Measurements from ENCODE around the gene FILIP1.
A peak's percentile ranks its signal among the peaks of the same experiment; 100 is the strongest.

The FILIP1 gene

DNA sequence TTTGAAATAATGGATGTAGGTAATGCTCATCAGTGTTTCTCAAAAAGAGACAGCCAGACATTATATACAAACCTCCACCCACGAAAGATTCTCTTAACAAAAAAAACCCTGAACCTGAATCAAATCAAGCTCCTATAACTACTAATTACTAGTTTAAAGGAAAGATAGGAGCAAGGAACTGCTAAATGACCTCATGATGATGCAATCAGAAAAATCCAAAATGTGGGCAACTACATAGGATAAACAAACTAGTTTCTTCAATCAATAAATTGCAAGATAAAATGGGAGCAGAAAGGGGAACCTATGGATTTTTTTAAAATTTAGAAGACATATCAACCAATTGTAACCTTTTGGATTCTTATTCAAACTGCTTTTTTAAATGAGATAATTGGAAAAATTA is 165.8 kb downstream of the FILIP1 start:
- no peak for DNase-seq
- in situ Hi-C loops (cut with HindIII; ENCODE audit: low pct_ligation_motif_present, low pct_unique_long_range_greater_than_20kb, low sequenced_read_pairs), result no loop called here

GRCh38 chr6:75326557-75327258 is 166.9 kb downstream of the FILIP1 start:
- no peak for DNase-seq
- in situ Hi-C loops (cut with HindIII; ENCODE audit: low pct_ligation_motif_present, low pct_unique_long_range_greater_than_20kb, low sequenced_read_pairs), result no loop called here

DNA sequence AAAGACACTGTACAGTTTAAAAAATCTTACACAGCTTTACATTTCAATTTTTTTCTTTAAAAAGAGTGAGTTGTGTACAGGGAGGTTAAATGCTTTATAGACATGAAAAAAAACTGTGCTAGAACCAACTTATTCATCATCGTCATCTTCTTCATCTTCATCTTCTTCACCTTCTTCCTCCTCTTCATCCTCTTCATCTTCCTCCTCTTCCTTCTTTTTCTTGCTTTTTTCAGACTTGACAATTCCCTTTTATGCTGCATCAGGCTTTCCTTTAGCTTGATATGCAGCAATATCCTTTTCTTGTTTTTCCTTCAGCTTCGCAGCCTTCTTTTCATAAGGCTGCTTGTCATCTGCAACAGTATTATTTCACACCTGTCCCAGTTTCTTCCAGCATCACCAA is 174.7 kb downstream of the FILIP1 start:
- in situ Hi-C loops (cut with HindIII; ENCODE audit: low pct_ligation_motif_present, low pct_unique_long_range_greater_than_20kb, low sequenced_read_pairs), result no loop called here
- no peak for DNase-seq

DNA sequence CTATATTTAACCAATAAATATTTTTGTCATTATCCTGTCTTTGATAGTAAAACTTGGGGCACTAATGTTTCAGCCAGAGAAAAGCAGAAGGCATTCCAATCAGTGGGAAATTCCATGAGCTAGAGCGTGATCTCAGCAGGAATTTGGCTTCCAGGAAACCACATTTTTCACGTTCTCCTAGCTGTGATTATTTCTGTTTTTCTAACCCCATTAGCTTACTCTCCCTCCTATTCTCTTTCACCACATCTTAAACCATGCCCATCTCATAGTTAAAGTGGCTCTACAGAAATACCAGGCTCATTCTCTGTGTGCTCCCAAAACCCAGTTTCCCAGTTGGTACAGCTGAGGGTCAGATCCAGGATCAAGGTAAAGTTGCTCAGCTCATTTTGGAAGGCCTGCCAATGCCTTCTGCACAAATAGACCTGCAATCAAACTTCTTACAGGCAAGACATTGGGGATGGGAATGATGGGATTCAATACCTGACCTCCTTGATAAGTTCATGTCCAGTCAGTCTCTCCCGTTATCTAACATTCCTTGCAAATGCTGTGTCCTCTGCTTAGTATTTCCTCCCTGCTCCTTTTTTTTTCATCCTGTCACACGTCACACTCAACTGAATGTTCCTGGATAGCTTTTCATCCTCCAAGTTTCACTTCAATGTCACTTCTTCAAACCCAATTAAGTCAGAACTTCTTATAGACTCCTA is 175.9 kb downstream of the FILIP1 start:
- in situ Hi-C loops (cut with HindIII; ENCODE audit: low pct_ligation_motif_present, low pct_unique_long_range_greater_than_20kb, low sequenced_read_pairs), result no loop called here
- no peak for DNase-seq

GRCh38 chr6:75315978-75316377 is 177.6 kb downstream of the FILIP1 start:
- in situ Hi-C loops (cut with HindIII; ENCODE audit: low pct_ligation_motif_present, low pct_unique_long_range_greater_than_20kb, low sequenced_read_pairs), result no loop called here
- DNase-seq, result no peak

GRCh38 chr6:75308250-75308988 is 185.2 kb downstream of the FILIP1 start:
- in situ Hi-C loops (cut with HindIII; ENCODE audit: low pct_ligation_motif_present, low pct_unique_long_range_greater_than_20kb, low sequenced_read_pairs), result no loop called here
- no peak for DNase-seq

GRCh38 chr6:75307364-75308004 is 186.1 kb downstream of the FILIP1 start:
- in situ Hi-C loops (cut with HindIII; ENCODE audit: low pct_ligation_motif_present, low pct_unique_long_range_greater_than_20kb, low sequenced_read_pairs), result no loop called here
- no peak for DNase-seq

GRCh38 chr6:75306064-75306463 is 187.5 kb downstream of the FILIP1 start:
- in situ Hi-C loops (cut with HindIII; ENCODE audit: low pct_ligation_motif_present, low pct_unique_long_range_greater_than_20kb, low sequenced_read_pairs), result no loop called here
- no peak for DNase-seq

DNA sequence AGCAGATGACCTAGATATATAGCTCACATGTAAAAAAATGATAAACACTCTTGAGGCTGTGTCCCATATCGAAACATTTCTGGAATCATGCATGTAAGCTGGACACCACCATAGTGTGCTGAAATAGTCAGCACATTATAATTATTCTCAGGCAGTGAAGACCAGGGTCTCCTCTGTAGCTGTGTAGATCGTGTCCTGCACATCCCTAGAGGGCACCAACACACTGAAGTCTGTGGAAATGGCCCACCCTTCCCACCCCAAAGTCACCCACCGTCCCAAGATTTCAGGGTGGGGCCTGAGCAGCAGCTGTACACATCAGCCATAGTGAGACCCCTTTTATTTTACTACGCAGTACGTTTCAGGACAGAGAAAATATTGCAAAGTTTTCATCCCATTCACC is 188.0 kb downstream of the FILIP1 start:
- in situ Hi-C loops (cut with HindIII; ENCODE audit: low pct_ligation_motif_present, low pct_unique_long_range_greater_than_20kb, low sequenced_read_pairs), result no loop called here
- no peak for DNase-seq

- in situ Hi-C loops (cut with HindIII; ENCODE audit: low pct_ligation_motif_present, low pct_unique_long_range_greater_than_20kb, low sequenced_read_pairs), result no loop called here
- DNase-seq, result no peak
These were observed 191.3 kb downstream of the FILIP1 start for GRCh38 chr6:75302280-75302679.

DNA sequence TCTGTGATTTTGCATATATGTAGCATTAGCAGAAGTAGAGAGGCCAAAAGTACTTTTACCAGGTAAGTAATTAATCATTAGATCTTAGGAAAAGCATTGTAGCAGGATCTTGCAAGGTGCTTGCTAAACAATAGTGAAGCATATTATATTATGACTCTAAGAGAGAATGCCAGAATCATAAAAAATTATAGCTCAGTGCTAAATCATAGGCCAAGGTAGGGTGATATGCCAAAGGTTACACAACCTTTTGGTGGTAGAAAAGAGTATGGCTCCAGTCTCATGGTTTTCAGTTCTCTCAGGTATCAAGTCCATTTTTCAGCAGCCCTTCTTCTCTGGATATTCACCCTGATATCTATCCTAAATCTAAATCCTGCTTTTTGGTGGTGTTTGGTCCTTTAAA is 192.1 kb downstream of the FILIP1 start:
- no peak for DNase-seq
- in situ Hi-C loops (cut with HindIII; ENCODE audit: low pct_ligation_motif_present, low pct_unique_long_range_greater_than_20kb, low sequenced_read_pairs), result no loop called here

DNA sequence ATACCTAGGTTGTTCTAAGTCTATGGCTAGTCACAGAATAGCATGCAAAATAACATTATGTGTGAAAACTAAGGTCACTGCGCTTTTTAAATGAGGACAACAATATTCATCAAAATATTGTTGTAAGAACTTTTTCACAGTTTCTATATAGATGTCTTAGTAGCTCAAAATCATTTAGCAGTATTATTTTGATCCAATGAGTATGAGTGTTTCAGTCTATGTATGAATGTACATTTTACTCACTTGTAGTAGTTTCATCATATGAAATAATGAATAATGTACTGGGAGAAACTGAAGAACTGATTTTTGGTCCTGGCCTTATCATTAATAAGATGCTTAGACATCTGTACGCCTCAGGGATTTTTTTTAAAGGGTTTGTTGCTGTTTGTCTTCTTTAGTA is 192.5 kb downstream of the FILIP1 start:
- DNase-seq, result no peak
- in situ Hi-C loops (cut with HindIII; ENCODE audit: low pct_ligation_motif_present, low pct_unique_long_range_greater_than_20kb, low sequenced_read_pairs), result no loop called here

DNA sequence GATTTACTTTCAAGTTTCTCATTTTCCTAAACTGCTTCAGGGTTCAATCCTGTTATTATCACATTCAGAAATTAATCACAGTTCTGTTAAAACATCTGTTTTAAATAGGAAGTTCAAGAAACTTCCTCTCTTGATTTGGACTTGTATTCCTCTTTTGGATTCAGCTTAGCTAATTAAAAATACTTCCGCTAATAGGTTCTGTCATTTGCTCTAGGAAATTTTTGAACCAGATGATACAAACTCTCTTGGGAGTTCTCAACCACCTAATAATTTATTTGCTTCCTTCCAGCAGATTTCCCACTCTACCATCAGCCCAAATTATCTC is 193.1 kb downstream of the FILIP1 start:
- DNase-seq, result no peak

GRCh38 chr6:75299801-75300530 is 193.6 kb downstream of the FILIP1 start:
- DNase-seq, result no peak
- in situ Hi-C loops (cut with HindIII; ENCODE audit: low pct_ligation_motif_present, low pct_unique_long_range_greater_than_20kb, low sequenced_read_pairs), result no loop called here

More for the DNA sequence above, 193.1 kb downstream of the FILIP1 start:
- in situ Hi-C loops (cut with HindIII; ENCODE audit: low pct_ligation_motif_present, low pct_unique_long_range_greater_than_20kb, low sequenced_read_pairs), result no loop called here

- peak; percentile 61 for DNase-seq
These were observed 196.5 kb downstream of the FILIP1 start for GRCh38 chr6:75296811-75297779.

GRCh38 chr6:75292555-75292954 is 201.0 kb downstream of the FILIP1 start:
- no peak for DNase-seq
- in situ Hi-C loops (cut with HindIII; ENCODE audit: low pct_ligation_motif_present, low pct_unique_long_range_greater_than_20kb, low sequenced_read_pairs), result no loop called here

More at GRCh38 chr6:75296811-75297779, 196.5 kb downstream of the FILIP1 start:
- in situ Hi-C loops (cut with HindIII; ENCODE audit: low pct_ligation_motif_present, low pct_unique_long_range_greater_than_20kb, low sequenced_read_pairs), result no loop called here

DNA sequence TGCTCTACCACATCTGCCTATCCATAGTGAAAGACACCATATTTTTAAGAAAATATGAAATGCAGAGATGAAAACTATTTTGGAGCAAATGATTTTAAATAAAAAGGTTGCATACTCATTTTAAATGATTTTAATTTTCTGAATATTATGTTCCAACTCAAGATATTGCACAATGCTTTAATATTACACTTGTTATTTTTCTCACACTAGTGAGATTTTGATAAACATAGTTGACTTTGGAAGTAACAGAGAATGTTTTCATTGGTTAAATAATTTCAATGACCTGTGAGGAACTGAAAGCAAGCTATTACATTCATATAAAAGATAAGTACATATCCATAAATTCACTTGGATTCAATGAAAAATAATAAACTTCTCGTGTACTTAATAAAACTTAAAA is 201.9 kb downstream of the FILIP1 start:
- DNase-seq, result no peak
- in situ Hi-C loops (cut with HindIII; ENCODE audit: low pct_ligation_motif_present, low pct_unique_long_range_greater_than_20kb, low sequenced_read_pairs), result no loop called here

GRCh38 chr6:75291331-75291730 is 202.3 kb downstream of the FILIP1 start:
- no peak for DNase-seq
- in situ Hi-C loops (cut with HindIII; ENCODE audit: low pct_ligation_motif_present, low pct_unique_long_range_greater_than_20kb, low sequenced_read_pairs), result no loop called here
